HEK293T (cell line): ENCODE measurements around the gene HDAC9.
"Not testable (repeated sequence)": the region's sequence is repeated elsewhere in the genome, so short reads cannot be mapped to it uniquely, and the experiment has no call there.

ENCODE experiments used
- CTCF ChIA-PET: fragments of 350-600 bp; formaldehyde crosslinking; extraction: SDS; loops from one replicate; lab custom pipeline; 2021; ENCODE audit warnings: antibody characterized with exemption, inconsistent platforms; lab: Yijun Ruan, JAX
- POLR2A ChIA-PET: fragments of 350-600 bp; formaldehyde crosslinking; extraction: SDS; loops from one replicate; lab custom pipeline; 2020; ENCODE audit warnings: antibody characterized with exemption, inconsistent platforms; lab: Yijun Ruan, JAX
- DNase-seq: peaks from one replicate; pipeline ENCODE4 v3.0.0; 2012; ENCODE audit warnings: mixed read lengths; ENCODE audit errors: extremely low spot score
- ARNT ChIP-seq: fragments of 450-650 bp; IDR thresholded peaks from 2 replicates; pipeline ENCODE4 v1.6.1; 2017; ENCODE audit warnings: mild to moderate bottlenecking
- BHLHE40 ChIP-seq: fragments of 450-650 bp; IDR thresholded peaks from 2 replicates; pipeline ENCODE4 v1.6.1; 2016; ENCODE audit warnings: mild to moderate bottlenecking, moderate library complexity, borderline replicate concordance
- CTBP1 ChIP-seq: fragments of 450-650 bp; IDR thresholded peaks from 2 replicates; pipeline ENCODE4 v1.6.1; 2016; ENCODE audit warnings: borderline replicate concordance
- ELF4 ChIP-seq: fragments of 450-650 bp; IDR thresholded peaks from 2 replicates; pipeline ENCODE4 v1.6.1; 2017; ENCODE audit warnings: antibody characterized with exemption
- FOXA1 ChIP-seq: fragments of 450-650 bp; IDR thresholded peaks from 2 replicates; pipeline ENCODE4 v1.6.1; 2016; ENCODE audit warnings: mild to moderate bottlenecking
- FOXK2 ChIP-seq: fragments of 450-650 bp; IDR thresholded peaks from 2 replicates; pipeline ENCODE4 v1.6.1; 2016; ENCODE audit warnings: mild to moderate bottlenecking
- FOXM1 ChIP-seq: fragments of 450-650 bp; IDR thresholded peaks from 2 replicates; pipeline ENCODE4 v1.6.1; 2017; ENCODE audit warnings: mild to moderate bottlenecking, borderline replicate concordance
- HDGF ChIP-seq: fragments of 450-650 bp; IDR thresholded peaks from 2 replicates; pipeline ENCODE4 v1.6.1; 2017; ENCODE audit warnings: antibody characterized with exemption, borderline replicate concordance
- L3MBTL2 ChIP-seq: fragments of 450-650 bp; conservative IDR thresholded peaks from 2 replicates; pipeline ENCODE4 v1.6.1; 2016; ENCODE audit warnings: mild to moderate bottlenecking
- LEF1 ChIP-seq: fragments of 450-650 bp; IDR thresholded peaks from 2 replicates; pipeline ENCODE4 v1.6.1; 2017; ENCODE audit warnings: mild to moderate bottlenecking, borderline replicate concordance
- NFRKB ChIP-seq: fragments of 450-650 bp; IDR thresholded peaks from 2 replicates; pipeline ENCODE4 v1.6.1; 2016; ENCODE audit warnings: mild to moderate bottlenecking, moderate library complexity
- SP1 ChIP-seq: fragments of 450-650 bp; IDR thresholded peaks from 2 replicates; pipeline ENCODE4 v1.6.1; 2017
- SUZ12 ChIP-seq: fragments of 450-650 bp; IDR thresholded peaks from 2 replicates; pipeline ENCODE4 v1.6.1; 2016; ENCODE audit warnings: mild to moderate bottlenecking
- TARDBP ChIP-seq: fragments of 450-650 bp; IDR thresholded peaks from 2 replicates; pipeline ENCODE4 v1.6.1; 2016
- ZNF384 ChIP-seq: fragments of 450-650 bp; IDR thresholded peaks from 2 replicates; pipeline ENCODE4 v1.6.1; 2016
- TF ChIP-seq, protein P1 (sequence below): fragments of 450-650 bp; IDR thresholded peaks from 2 replicates; pipeline ENCODE4 v1.6.1; 2016

HDAC9 gene

DNA sequence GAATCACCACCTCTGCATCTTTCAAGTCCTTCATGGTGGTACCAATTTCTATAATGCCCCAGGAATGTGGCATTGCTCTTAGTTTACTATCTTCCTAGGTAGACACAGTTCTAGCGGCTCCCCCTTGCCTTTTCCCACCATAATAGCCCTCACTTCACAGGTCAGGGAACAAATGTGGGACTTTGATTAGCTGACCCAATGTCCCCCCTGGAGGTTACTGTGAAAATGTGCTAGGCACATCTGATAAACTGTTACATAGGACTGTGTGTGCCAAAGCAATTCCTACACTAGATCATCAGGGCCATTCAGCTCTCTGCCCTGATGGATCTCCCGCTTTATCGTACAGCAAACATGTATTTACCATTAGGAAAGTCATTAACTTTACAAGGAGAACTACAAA lies 527.9 kb downstream of the HDAC9 start:
- POLR2A ChIA-PET: no interaction called here
- DNase-seq: no peak
- CTCF ChIA-PET: no interaction called here
- TF ChIP-seq ELF4 (no peak), SP1 (no peak), CTBP1 (no peak), ZNF384 (no peak), FOXK2 (no peak), TARDBP (no peak), L3MBTL2 (no peak), SUZ12 (no peak), HDGF (no peak), LEF1 (no peak)
- TF ChIP-seq, protein P1, sequence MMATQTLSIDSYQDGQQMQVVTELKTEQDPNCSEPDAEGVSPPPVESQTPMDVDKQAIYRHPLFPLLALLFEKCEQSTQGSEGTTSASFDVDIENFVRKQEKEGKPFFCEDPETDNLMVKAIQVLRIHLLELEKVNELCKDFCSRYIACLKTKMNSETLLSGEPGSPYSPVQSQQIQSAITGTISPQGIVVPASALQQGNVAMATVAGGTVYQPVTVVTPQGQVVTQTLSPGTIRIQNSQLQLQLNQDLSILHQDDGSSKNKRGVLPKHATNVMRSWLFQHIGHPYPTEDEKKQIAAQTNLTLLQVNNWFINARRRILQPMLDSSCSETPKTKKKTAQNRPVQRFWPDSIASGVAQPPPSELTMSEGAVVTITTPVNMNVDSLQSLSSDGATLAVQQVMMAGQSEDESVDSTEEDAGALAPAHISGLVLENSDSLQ: no peak

DNA sequence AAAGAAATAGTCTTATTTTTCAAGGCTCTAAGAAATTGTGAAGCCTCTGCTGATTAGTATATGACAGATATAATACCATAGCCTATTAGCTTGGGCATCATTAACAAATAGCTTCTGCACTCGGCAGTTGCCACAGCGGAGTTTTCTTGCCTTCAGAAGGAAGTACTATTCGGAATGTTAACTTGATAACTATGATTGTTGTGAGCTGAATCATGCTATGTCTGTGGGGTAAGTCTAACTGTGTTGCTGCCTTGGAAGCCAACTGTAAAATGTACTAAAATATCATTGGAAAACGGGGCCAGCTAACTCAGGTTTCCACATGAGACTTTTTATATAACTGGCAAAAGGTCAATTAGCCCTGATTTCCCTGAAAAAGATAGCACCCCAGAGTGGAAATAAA lies 528.7 kb downstream of the HDAC9 start:
- DNase-seq: no peak

DNA sequence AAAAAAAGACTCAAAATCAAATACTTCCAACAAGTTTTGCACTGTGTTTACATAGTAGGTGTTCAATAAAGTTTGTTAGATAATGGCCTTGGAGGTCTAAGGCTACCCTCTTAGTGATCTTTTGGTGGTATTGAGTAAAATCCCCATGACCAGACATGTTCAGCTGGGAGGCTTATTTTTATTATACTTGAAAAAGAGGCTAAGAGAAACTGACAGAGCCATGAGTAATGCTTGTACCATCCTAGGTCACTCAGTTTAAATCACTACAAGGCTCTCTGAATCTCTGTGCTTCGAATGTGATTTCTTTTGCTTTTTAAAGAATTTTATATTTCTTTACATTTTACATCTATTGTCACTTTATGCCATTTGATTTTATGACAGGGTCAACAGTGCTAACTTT lies 531.3 kb downstream of the HDAC9 start:
- no peak for DNase-seq
- ChIA-PET POLR2A (no interaction called here), CTCF (no interaction called here)
- TF ChIP-seq, protein P1: no peak
- TF ChIP-seq FOXA1 (no peak), ARNT (no peak), CTBP1 (no peak), FOXK2 (no peak), HDGF (no peak), NFRKB (no peak), BHLHE40 (no peak), FOXM1 (no peak), ZNF384 (no peak), SP1 (no peak), TARDBP (no peak), L3MBTL2 (no peak), LEF1 (no peak)

More for the DNA sequence above, 528.7 kb downstream of the HDAC9 start:
- ChIA-PET POLR2A (no interaction called here), CTCF (no interaction called here)
- TF ChIP-seq TARDBP (no peak), SUZ12 (no peak), FOXK2 (no peak), HDGF (no peak), L3MBTL2 (no peak), ELF4 (no peak), SP1 (no peak), BHLHE40 (no peak), LEF1 (no peak), NFRKB (no peak), CTBP1 (no peak), FOXA1 (no peak), ZNF384 (no peak), ARNT (no peak), FOXM1 (no peak)
- TF ChIP-seq, protein P1: no peak

DNA sequence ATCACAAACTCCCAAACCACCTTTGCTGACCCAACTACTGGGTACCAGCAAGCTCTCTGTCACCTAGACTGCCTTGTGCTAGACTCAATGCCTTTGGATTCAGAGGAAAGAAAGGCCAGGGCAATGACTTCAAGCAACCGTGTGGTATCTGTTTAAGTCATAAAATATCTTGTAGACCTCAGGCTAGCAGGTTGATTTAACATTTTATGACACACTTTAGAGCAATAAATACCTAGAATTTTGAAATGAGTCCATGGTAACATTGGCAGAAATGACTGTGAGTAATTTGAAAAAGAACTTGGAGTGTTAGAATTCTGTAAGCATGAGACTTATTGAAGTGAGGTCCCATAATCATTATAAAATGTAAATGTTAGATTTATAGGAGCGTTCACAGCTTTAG lies 534.7 kb downstream of the HDAC9 start:
- no peak for DNase-seq
- POLR2A ChIA-PET: no interaction called here
- CTCF ChIA-PET: no interaction called here
- TF ChIP-seq ELF4 (no peak), NFRKB (no peak), FOXA1 (no peak), FOXM1 (no peak)

DNA sequence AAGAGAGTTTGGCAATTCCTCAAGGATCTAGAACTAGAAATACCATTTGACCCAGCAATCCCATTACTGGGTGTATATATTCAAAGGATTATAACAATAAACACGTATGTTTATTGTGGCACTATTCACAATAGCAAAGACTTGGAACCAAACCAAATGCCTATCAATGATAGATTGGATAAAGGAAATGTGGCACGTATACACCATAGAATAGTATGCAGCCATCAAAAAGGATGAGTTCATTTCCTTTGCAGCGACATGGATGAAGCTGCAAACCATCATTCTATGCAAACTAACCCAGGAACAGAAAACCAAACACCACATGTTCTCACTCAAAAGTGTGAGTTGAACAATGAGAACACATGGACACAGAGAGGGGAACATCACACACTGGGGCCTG lies 537.4 kb downstream of the HDAC9 start:
- DNase-seq, CTCF ChIA-PET, POLR2A ChIA-PET: not testable (repeated sequence)

DNA sequence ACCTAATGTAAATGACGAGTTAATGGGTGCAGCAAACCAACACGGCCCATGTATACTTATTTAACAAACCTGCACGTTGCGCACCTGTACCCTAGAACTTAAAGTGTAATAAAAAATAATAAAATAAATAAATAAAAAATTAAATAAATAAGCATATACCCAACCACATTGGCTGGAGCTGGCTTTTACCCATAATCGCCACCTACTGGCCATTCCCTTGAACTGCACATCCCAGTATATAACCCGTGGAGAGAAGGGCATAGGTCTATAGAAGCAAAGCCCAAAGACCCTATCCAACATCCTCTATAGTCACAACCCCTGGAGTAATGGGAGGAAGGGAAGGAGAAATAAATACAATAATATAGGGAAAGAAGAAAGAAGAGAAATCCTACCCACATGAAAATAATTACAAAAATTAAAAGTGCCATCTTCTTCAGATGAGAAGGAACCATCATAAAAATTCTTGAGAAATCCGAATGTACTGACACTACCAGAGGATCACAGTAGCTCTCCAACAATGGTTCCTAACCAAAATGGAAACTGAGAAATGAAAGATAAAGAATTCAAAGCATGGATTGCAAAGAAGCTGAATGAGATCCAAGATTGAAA lies 556.3 kb downstream of the HDAC9 start:
- POLR2A ChIA-PET: no interaction called here
- CTCF ChIA-PET: interaction anchor here (1.0 kb wide), 2 partner anchors 13 to 44 kb away, joined by 3 read pairs; no protein-coding TSS in a partner anchor
- DNase-seq: peak; percentile 49
- TF ChIP-seq L3MBTL2: no peak
- TF ChIP-seq SUZ12: no peak
- no peak for TF ChIP-seq FOXM1
- no peak for TF ChIP-seq BHLHE40
- TF ChIP-seq SP1: no peak
- TF ChIP-seq FOXK2: no peak
- no peak for TF ChIP-seq LEF1
- TF ChIP-seq ELF4: no peak
- TF ChIP-seq TARDBP: no peak
- TF ChIP-seq HDGF: no peak
- TF ChIP-seq ZNF384: no peak
